ENCODE data around the gene DNER. TPM values are rescaled to one million over a fixed set of nuclear protein-coding genes. Genes with fewer than 3 reads are reported as not detected.
"Not testable (repeated sequence)": the region's sequence is repeated elsewhere in the genome, so short reads cannot be mapped to it uniquely, and the experiment has no call there.

Gene DNER
- total RNA-seq, 8 experiments from 2014 or later, result 0.52 to 102 (median 62.3) TPM

GRCh38 chr2:229339171-229339570, 375.2 kb downstream of the DNER start:
- H3K27ac ChIP-seq; in situ Hi-C loops (cut with MboI; ENCODE audit: low pct_unique_long_range_greater_than_20kb in 2 of 9, low sequenced_read_pairs in 9 of 9, unreplicated experiment in 9 of 9); ATAC-seq (replicated peaks in 6 of 8); H3K4me3 ChIP-seq; H3K4me1 ChIP-seq (replicated peaks in 1 of 2): not testable (repeated sequence)
- WGBS, 10 experiments, result 67 to 100% (median 86%) methylated on average over 1 to 4 of the region's 4 CpGs; no CpG with 5 or more reads in 3 of the 10 experiments

- in situ Hi-C loops (cut with MboI; ENCODE audit: low pct_unique_long_range_greater_than_20kb in 2 of 9, low sequenced_read_pairs in 9 of 9, unreplicated experiment in 9 of 9), result no loop called here
- ATAC-seq (replicated peaks in 6 of 8), result peak in 1 of 8 experiments; percentile 61
These were observed 378.4 kb downstream of the DNER start for GRCh38 chr2:229335877-229336346.

GRCh38 chr2:229335330-229335729, 379.0 kb downstream of the DNER start:
- Histone ChIP-seq H3K27ac (no peak overlapping the region), H3K4me3 (no peak overlapping the region), H3K4me1 (replicated peaks in 1 of 2) (peaks cover 0 to 5% of the 10 kb centered on the region in 2 donors)
- ATAC-seq (replicated peaks in 6 of 8), result no peak
- in situ Hi-C loops (cut with MboI; ENCODE audit: low pct_unique_long_range_greater_than_20kb in 2 of 9, low sequenced_read_pairs in 9 of 9, unreplicated experiment in 9 of 9), result no loop called here
- WGBS, 10 experiments, result 74 to 100% (median 86%) methylated on average over 1 to 6 of the region's 7 CpGs; no CpG with 5 or more reads in 2 of the 10 experiments

More at GRCh38 chr2:229335877-229336346, 378.4 kb downstream of the DNER start:
- WGBS, 10 experiments, result 60 to 100% (median 74%) methylated on average over 1 to 6 of the region's 7 CpGs; no CpG with 5 or more reads in 4 of the 10 experiments
- no peak overlapping the region for H3K4me3 ChIP-seq
- no peak overlapping the region for H3K27ac ChIP-seq
- peaks cover 0 to 5% of the 10 kb centered on the region in 2 donors for H3K4me1 ChIP-seq (replicated peaks in 1 of 2)

GRCh38 chr2:229330952-229331351, 383.4 kb downstream of the DNER start:
- WGBS, 10 experiments, result 13 to 83% (median 52%) methylated on average over 1 to 5 of the region's 5 CpGs; no CpG with 5 or more reads in 1 of the 10 experiments
- in situ Hi-C loops (cut with MboI; ENCODE audit: low pct_unique_long_range_greater_than_20kb in 2 of 9, low sequenced_read_pairs in 9 of 9, unreplicated experiment in 9 of 9), result no loop called here
- peaks cover 0 to 5% of the 10 kb centered on the region in 2 donors for H3K4me1 ChIP-seq (replicated peaks in 1 of 2)
- no peak for ATAC-seq (replicated peaks in 6 of 8)
- H3K4me3 ChIP-seq, result no peak overlapping the region
- no peak overlapping the region for H3K27ac ChIP-seq

GRCh38 chr2:229319558-229319957, 394.8 kb downstream of the DNER start:
- in situ Hi-C loops (cut with MboI; ENCODE audit: low pct_unique_long_range_greater_than_20kb in 2 of 9, low sequenced_read_pairs in 9 of 9, unreplicated experiment in 9 of 9), result no loop called here
- Histone ChIP-seq H3K4me1 (replicated peaks in 1 of 2) (no peaks in the 10 kb centered on the region), H3K4me3 (no peak overlapping the region), H3K27ac (no peak overlapping the region)
- ATAC-seq (replicated peaks in 6 of 8), result no peak
- 20 to 100% (median 78%) methylated on average over 1 to 3 of the region's 3 CpGs for WGBS, 10 experiments

- Histone ChIP-seq H3K4me1 (replicated peaks in 1 of 2) (no peaks in the 10 kb centered on the region), H3K27ac (no peak overlapping the region), H3K4me3 (no peak overlapping the region)
- in situ Hi-C loops (cut with MboI; ENCODE audit: low pct_unique_long_range_greater_than_20kb in 2 of 9, low sequenced_read_pairs in 9 of 9, unreplicated experiment in 9 of 9), result no loop called here
- WGBS, 10 experiments, result 49 to 92% (median 69%) methylated on average over 2 to 5 of the region's 5 CpGs; no CpG with 5 or more reads in 2 of the 10 experiments
- peak in 1 of 8 experiments; percentile 14 for ATAC-seq (replicated peaks in 6 of 8)
These were observed 400.2 kb downstream of the DNER start for GRCh38 chr2:229314117-229314516.

- peak in 2 of 8 experiments; percentile 53 to 71 for ATAC-seq (replicated peaks in 6 of 8)
- Histone ChIP-seq H3K27ac (no peak overlapping the region), H3K4me1 (replicated peaks in 1 of 2) (no peaks in the 10 kb centered on the region), H3K4me3 (no peak overlapping the region)
- in situ Hi-C loops (cut with MboI; ENCODE audit: low pct_unique_long_range_greater_than_20kb in 2 of 9, low sequenced_read_pairs in 9 of 9, unreplicated experiment in 9 of 9), result no loop called here
- 0 to 100% (median 74%) methylated on average over 1 to 3 of the region's 3 CpGs for WGBS, 10 experiments
These were observed 400.8 kb downstream of the DNER start for GRCh38 chr2:229313591-229313990.

Other genes with a start within 250 kb of the DNER start
- gene TRIP12, start 207.5 kb upstream of the DNER start, total RNA-seq, result 100 to 1,000 TPM in 5 of 8 experiments, 10 to 100 TPM in 3; 65.2 to 295 (median 126) TPM
- gene FBXO36, start 207.9 kb upstream of the DNER start, total RNA-seq, result 10 to 100 TPM in 1 of 8 experiments, 1 to 10 TPM in 7; 2.3 to 13.8 (median 4.1) TPM

Data from motor neuron (in vitro differentiated cells).